Measurements from ENCODE around the gene RERE.
A peak's percentile ranks its signal among the peaks of the same experiment; 100 is the strongest.

Gene RERE

GRCh38 chr1:8667869-8668594 is 149.4 kb downstream of the RERE start:
- TF ChIP-seq CTCF (conservative IDR thresholded peaks at IDR 0.05; ENCODE audit: control insufficient read depth, insufficient read depth, low read depth, low read length), result no peak
- no peak overlapping the region for H3K4me3 ChIP-seq (ENCODE audit: control insufficient read depth, low read depth, low read length)
- DNase-seq (ENCODE audit: low read depth), result peak; percentile 73

- no peak for DNase-seq (ENCODE audit: low read depth)
- H3K4me3 ChIP-seq (ENCODE audit: control insufficient read depth, low read depth, low read length), result no peak overlapping the region
- no peak for TF ChIP-seq CTCF (conservative IDR thresholded peaks at IDR 0.05; ENCODE audit: control insufficient read depth, insufficient read depth, low read depth, low read length)
These were observed 150.9 kb downstream of the RERE start for GRCh38 chr1:8666389-8667167.

GRCh38 chr1:8665833-8666232 is 151.6 kb downstream of the RERE start:
- H3K4me3 ChIP-seq (ENCODE audit: control insufficient read depth, low read depth, low read length), result no peak overlapping the region
- TF ChIP-seq CTCF (conservative IDR thresholded peaks at IDR 0.05; ENCODE audit: control insufficient read depth, insufficient read depth, low read depth, low read length), result no peak
- DNase-seq (ENCODE audit: low read depth), result no peak

- no peak for TF ChIP-seq CTCF (conservative IDR thresholded peaks at IDR 0.05; ENCODE audit: control insufficient read depth, insufficient read depth, low read depth, low read length)
- H3K4me3 ChIP-seq (ENCODE audit: control insufficient read depth, low read depth, low read length), result no peak overlapping the region
- no peak for DNase-seq (ENCODE audit: low read depth)
These were observed 152.6 kb downstream of the RERE start for GRCh38 chr1:8664887-8665286.

GRCh38 chr1:8663915-8664329 is 153.5 kb downstream of the RERE start:
- DNase-seq (ENCODE audit: low read depth), result peak; percentile 54
- no peak overlapping the region for H3K4me3 ChIP-seq (ENCODE audit: control insufficient read depth, low read depth, low read length)
- no peak for TF ChIP-seq CTCF (conservative IDR thresholded peaks at IDR 0.05; ENCODE audit: control insufficient read depth, insufficient read depth, low read depth, low read length)

- no peak overlapping the region for H3K4me3 ChIP-seq (ENCODE audit: control insufficient read depth, low read depth, low read length)
- DNase-seq (ENCODE audit: low read depth), result no peak
- TF ChIP-seq CTCF (conservative IDR thresholded peaks at IDR 0.05; ENCODE audit: control insufficient read depth, insufficient read depth, low read depth, low read length), result no peak
These were observed 154.2 kb downstream of the RERE start for GRCh38 chr1:8663090-8663802.
